SH-SY5Y (cell line): ENCODE measurements around the gene SLC15A2.

Source experiments
- GATA2 ChIP-seq: IDR thresholded peaks from 2 replicates; pipeline ENCODE4 v1.6.1; 2011; ENCODE audit warnings: mild to moderate bottlenecking, low read depth, low read length
- GATA3 ChIP-seq: IDR thresholded peaks from 2 replicates; pipeline ENCODE4 v1.6.1; 2011; ENCODE audit warnings: low read depth, mild to moderate bottlenecking, low read length, moderate library complexity

GRCh38 chr3:121969631-121970030 is 75.4 kb downstream of the SLC15A2 start:
- TF ChIP-seq GATA2 (no peak), GATA3 (no peak)
